ENCODE measurements around the gene MYH11. TPM values are rescaled to one million over a fixed set of nuclear protein-coding genes. Genes with fewer than 3 reads are reported as not detected.

MYH11 gene
- total RNA-seq, 2 donors from 2014 or later, result 2,411 to 2,456 TPM

DNA sequence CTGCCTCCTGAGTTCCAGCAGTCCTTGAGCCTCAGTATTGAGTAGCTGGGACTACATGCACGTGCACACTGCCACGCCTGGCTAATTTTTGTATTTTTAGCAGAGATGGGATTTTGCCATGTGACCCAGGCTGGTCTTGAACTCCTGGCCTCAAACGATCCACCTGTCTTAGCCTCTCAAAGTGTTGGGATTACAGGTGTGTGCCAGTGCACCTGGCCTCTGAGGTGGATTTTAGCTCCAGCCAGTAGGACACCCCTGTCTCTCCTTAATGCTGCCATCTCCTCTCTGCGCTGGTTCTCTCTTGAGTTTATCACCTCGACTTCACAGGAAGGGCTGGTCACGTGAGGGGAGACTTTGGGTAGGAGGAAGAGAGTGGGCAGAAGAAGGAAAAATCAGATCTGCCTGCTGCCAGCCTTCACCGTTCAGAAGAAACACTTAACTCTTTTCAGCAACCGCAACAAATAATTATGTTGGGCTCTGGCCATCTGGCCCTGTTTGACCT lies 151.7 kb downstream of the MYH11 start:
- Histone ChIP-seq H3K4me1 (ENCODE audit: control insufficient read depth in 1 of 2, low read depth in 2 of 2) (peaks cover 0 to 13% of the 10 kb centered on the region in 2 donors), H3K36me3 (peaks cover 72% of the 10 kb centered on the region), H3K4me3 (no peak overlapping the region), H3K27ac (peak overlapping the region in 1 of 2 donors; percentile 4), H3K27me3 (replicated peaks; ENCODE audit: insufficient read depth) (no peaks in the 10 kb centered on the region), H3K9me3 (no peaks in the 10 kb centered on the region)
- no peak for TF ChIP-seq CTCF (IDR thresholded peaks at IDR 0.05)
- ATAC-seq (ENCODE audit: insufficient number of reproducible peaks, low FRiP score, low read depth) (no peak), DNase-seq (ENCODE audit: low spot score) (no peak)

GRCh38 chr16:15704545-15704987 lies 152.3 kb downstream of the MYH11 start:
- no peak for ATAC-seq (ENCODE audit: insufficient number of reproducible peaks, low FRiP score, low read depth)
- TF ChIP-seq CTCF (IDR thresholded peaks at IDR 0.05), result peak; percentile 71
- Histone ChIP-seq H3K27ac (peak overlapping the region in 1 of 2 donors; percentile 4), H3K4me3 (no peak overlapping the region), H3K4me1 (ENCODE audit: control insufficient read depth in 1 of 2, low read depth in 2 of 2) (peaks cover 0 to 13% of the 10 kb centered on the region in 2 donors), H3K36me3 (peaks cover 72% of the 10 kb centered on the region), H3K27me3 (replicated peaks; ENCODE audit: insufficient read depth) (no peaks in the 10 kb centered on the region), H3K9me3 (no peaks in the 10 kb centered on the region)
- peak; percentile 19 for DNase-seq (ENCODE audit: low spot score)

DNA sequence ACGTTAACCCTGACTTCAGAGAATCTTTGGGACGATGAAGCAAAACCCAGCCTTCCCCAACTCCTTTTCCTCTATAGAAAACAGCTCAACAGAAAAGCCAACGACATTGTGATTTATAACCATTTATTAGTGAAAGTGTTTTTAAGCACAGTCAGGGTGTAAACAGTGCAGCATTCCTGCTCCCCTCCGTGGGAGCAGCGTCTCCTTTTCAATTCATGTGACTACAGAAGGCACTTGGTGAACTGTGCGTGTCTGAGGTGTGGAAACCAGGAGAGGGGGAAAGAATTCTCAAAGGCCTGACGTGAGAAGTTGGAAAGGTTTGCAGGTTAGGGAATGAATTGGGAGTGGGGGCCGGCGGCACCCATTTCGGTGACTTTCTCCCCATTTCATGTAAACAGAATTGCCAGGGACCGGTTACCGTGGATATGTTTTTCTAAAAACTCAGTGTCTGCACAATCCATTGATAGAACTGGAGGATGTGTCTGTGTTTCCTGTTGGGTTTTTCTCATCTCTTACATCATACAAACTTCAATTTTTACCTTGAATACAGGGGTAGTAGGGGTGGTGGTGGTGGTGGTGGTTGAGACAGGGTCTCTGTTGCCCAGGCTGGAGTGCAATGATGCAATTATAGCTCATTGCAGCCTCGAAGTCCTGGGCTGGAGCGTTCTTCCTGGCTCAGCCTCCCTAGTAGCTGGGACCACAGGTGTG lies 153.6 kb downstream of the MYH11 start:
- peaks cover 68% of the 10 kb centered on the region for H3K36me3 ChIP-seq
- H3K9me3 ChIP-seq, result no peaks in the 10 kb centered on the region
- TF ChIP-seq CTCF (IDR thresholded peaks at IDR 0.05), result no peak
- peak overlapping the region; percentile 42 to 45 for H3K27ac ChIP-seq
- no peak for ATAC-seq (ENCODE audit: insufficient number of reproducible peaks, low FRiP score, low read depth)
- DNase-seq (ENCODE audit: low spot score), result no peak
- peaks cover 0 to 8% of the 10 kb centered on the region in 2 donors for H3K4me1 ChIP-seq (ENCODE audit: control insufficient read depth in 1 of 2, low read depth in 2 of 2)
- H3K27me3 ChIP-seq (replicated peaks; ENCODE audit: insufficient read depth), result no peaks in the 10 kb centered on the region
- no peak overlapping the region for H3K4me3 ChIP-seq

DNA sequence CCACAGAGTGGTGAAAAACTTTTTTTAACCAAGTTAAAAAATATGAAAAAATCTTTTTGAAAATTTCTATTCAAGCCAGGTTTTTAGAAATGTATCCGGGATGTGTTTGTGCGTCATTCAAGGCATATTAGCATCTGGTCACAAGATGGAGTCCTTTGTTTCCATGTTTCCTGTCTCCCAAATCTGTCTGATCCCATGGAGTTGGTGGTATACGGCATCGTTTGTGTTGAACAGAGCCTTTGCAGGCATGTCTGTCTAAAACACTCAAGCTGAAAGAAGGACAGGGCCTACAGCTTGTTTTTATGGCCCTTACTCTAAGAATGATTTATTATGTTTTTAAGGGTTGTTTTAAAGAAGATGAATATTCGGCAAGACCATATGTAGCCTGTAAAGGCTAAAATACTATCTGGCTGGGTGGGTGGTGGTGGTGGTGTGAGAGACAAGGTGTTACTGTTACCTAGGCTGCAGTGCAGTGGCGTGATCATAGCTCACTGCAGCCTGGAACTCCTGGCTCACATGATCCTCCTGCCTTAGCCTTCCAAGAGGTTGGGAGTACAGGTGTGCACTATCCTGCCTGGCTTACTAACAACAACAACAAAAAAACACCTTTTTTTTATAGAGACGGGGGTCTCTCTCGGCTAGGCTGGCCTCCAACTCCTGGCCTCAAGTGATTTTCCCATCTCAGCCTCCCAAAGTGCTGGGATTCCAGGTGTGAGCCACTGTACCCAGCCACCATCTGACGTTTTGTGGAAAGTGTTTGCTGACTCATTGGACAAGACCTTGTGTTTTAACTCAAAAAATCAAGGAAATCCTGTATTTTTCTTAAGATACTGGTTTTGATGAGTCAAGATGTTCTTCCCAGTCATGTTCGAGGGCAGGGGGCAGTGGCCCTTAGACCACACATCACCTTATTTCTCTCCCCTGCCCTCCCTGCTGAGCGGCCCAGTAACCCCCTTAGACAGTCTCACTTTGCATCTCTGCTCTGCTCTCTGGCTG lies 154.6 kb downstream of the MYH11 start:
- H3K27ac ChIP-seq, result peak overlapping the region; percentile 42 to 45
- H3K27me3 ChIP-seq (replicated peaks; ENCODE audit: insufficient read depth), result no peaks in the 10 kb centered on the region
- no peak for ATAC-seq (ENCODE audit: insufficient number of reproducible peaks, low FRiP score, low read depth)

More for the DNA sequence above, 154.6 kb downstream of the MYH11 start:
- no peak for DNase-seq (ENCODE audit: low spot score)
- no peaks in the 10 kb centered on the region for H3K9me3 ChIP-seq
- H3K4me3 ChIP-seq, result no peak overlapping the region
- H3K4me1 ChIP-seq (ENCODE audit: control insufficient read depth in 1 of 2, low read depth in 2 of 2), result peaks cover 0 to 5% of the 10 kb centered on the region in 2 donors
- no peak for TF ChIP-seq CTCF (IDR thresholded peaks at IDR 0.05)
- H3K36me3 ChIP-seq, result peaks cover 63% of the 10 kb centered on the region

All from thoracic aorta (tissue), 2 donors.